GM12892 (cell line): ENCODE measurements around the gene PRR36.

Source experiments
- POLR2A ChIP-seq: IDR thresholded peaks from 2 replicates; pipeline ENCODE4 v1.6.1; 2011; ENCODE audit warnings: low read depth, low read length, control low read depth
- POLR2AphosphoS5 ChIP-seq: IDR thresholded peaks from 2 replicates; pipeline ENCODE4 v1.6.1; 2011; ENCODE audit warnings: low read depth, low read length, control low read depth

DNA sequence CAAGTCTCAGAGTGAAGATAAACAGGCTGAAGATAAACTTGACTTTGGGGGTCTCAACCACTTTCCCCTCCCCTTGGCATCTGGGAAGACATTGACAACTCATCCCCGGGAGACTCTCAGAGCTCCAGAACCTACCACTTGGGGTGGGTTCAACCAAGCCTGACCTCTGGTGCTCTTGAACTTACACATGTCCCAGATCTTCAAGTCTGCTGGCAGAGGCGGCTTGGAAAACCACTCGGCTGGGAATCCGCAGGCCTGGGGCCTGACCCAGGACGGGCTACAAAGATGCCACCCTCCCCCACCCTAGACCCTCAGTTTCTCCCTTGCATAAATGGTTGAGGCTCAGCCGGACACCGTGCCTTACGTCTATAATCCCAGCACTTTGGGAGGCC lies 14.6 kb upstream of the PRR36 start:
- TF ChIP-seq POLR2AphosphoS5 = no peak
- TF ChIP-seq POLR2A = no peak
